HG02884 (cell line): ENCODE results near the gene CDC14C.

Experiments
- ATAC-seq: cut with Tn5 transposase; IDR thresholded peaks from one replicate; pipeline ENCODE4 v1.9.1; 2021; ENCODE audit warnings: mild to moderate bottlenecking, moderate library complexity; ENCODE audit not compliant: unreplicated experiment

CDC14C gene

DNA sequence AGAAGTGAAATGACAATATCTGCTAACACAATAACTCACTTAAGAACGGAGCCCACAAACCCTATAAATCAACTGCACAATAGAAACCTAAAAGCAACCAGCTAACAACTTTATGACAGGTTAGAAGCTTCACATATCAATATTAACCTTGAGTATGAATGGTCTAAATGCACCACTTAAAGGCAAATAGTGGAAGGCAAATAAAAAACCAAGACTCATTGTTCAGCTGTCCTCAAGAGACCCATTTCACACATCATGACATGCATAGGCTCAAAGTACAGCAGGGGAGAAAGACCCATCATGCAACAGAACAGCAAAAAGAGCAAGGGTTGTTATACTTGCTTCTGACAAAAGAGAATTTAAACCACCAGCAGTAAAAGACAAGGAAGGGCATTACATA, 46.8 kb downstream of the CDC14C start:
- no peak for ATAC-seq

DNA sequence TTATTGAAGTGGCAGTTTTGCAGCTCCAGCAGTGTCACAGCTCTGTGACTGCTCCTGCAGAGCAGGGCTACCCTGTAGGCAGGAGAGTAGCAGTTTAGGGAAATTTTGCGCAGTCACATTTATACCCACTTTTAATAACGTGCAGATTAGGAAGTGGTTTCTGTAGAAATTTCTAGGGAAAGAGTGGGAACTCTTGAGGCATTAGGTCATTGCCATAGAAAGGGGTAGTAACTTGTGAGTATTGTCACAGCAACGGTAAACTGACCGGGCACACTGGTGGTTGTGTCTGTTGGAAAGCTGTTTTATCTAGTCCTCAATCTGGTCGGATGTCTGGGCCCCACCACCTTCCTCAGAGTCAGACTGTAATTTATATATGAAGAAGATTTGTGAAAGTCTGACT, 51.9 kb downstream of the CDC14C start:
- no peak for ATAC-seq

DNA sequence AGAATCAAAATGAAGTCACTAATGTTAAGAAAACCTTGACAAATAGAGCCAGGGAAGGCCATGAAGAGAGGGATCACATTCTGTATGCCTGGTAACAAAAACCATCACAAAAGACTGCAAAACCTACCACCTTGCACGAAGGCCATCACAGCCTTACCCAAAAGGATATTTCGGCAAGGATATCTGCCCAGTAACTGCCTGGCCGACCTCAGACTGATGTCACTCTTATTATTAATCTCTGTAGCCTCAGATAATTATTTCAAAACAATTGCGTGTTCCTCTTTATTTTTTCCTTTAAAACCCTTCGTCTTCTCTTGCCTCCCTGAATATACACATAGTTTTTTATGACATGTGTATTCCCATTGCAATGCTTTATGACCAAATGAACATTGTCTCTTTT, 52.5 kb downstream of the CDC14C start:
- no peak for ATAC-seq
